Stimulated activated CD4-positive, alpha-beta T cell treated with anti-CD3 and anti-CD28 coated beads, Interleukin-15, amount 100 ng/mL, for 24 hours (primary cell): ENCODE results near the gene MICU1.
"Not testable (repeated sequence)": the region's sequence is repeated elsewhere in the genome, so short reads cannot be mapped to it uniquely, and the experiment has no call there.

Source experiments
- DNase-seq: peaks from one replicate; pipeline ENCODE4 v3.0.0-alpha.2; 2020

The MICU1 gene, protein sequence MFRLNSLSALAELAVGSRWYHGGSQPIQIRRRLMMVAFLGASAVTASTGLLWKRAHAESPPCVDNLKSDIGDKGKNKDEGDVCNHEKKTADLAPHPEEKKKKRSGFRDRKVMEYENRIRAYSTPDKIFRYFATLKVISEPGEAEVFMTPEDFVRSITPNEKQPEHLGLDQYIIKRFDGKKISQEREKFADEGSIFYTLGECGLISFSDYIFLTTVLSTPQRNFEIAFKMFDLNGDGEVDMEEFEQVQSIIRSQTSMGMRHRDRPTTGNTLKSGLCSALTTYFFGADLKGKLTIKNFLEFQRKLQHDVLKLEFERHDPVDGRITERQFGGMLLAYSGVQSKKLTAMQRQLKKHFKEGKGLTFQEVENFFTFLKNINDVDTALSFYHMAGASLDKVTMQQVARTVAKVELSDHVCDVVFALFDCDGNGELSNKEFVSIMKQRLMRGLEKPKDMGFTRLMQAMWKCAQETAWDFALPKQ

GRCh38 chr10:72625608-72626443 lies at the start of gene MICU1:
TSS of gene MICU1 (minus strand) at chr10:72626079. CDS start at chr10:72566793, 59,286 bp downstream.
- DNase-seq, result peak; percentile 98

- DNase-seq, result not testable (repeated sequence)
Observed at GRCh38 chr10:72674174-72674573, 48.3 kb upstream of the MICU1 start.

DNA sequence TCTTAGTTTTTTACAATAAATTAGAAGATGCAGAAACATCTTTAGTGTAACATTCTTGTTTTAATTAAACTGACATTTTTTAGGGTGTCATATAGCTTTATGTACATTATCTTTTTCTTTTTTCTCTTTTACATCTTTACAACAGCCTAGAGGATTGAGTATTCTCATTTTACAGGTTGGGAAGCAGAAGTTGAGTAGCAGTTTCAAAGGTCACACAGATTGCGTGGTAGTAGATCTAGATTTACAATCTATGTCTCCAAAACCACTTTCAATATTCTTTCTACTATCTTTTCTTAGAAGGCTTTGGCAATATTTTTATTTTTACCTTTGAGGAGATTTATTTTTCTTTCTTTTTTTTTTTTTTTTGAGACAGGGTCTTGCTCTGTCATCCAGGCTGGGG lies 47.4 kb upstream of the MICU1 start:
- DNase-seq, result no peak

DNA sequence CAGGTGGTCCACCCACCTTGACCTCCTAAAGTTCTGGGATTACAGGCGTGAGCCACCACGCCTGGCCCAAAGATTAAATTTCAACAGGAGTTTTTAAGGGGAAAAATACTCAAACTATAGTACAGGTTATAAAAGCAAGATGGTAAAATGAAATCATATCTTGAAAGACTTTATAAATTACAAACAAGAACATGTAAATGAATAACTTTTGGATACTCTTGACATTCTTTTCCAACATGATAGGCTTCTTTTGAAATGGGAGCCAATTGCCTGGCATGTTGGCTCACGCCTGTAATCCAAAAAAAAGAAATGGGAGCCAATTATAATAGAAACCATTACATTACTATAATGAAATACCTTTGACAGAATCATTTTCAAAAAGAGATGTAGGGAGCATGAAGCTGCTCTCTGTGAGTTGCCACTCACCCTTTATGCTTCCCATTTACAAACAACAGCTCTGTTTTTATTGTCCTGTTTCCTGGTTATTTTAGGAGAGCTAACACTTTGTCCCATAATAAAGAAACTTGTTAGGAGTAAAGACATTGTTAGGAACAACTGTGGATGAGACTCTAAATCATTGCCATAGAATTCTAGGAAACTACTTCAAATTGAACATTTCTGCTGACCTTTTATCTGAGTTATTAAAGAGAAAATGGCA lies 41.5 kb upstream of the MICU1 start:
- DNase-seq, result no peak

- DNase-seq, result no peak
Observed at GRCh38 chr10:72665925-72666324, 40.0 kb upstream of the MICU1 start.

- no peak for DNase-seq
Observed at GRCh38 chr10:72663971-72664370, 38.1 kb upstream of the MICU1 start.

DNA sequence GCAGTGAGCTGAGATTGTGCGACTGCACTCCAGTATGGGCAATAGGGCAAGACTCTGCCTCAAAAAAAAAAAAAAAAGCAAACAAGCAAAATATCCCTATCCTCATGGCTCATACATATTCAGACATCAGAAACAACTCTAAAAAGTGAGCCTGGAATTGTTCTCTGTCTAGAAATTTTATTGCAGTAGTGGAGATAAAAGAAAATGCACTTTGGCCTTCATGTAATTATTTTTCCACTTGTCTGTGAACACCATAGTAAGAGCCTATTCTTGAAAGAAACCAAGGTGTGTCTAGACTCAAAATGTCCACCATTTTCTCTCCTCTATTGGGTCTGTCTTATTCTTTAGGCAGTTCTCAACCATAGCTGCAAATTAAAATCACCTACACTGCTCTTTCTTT lies 35.6 kb upstream of the MICU1 start:
- DNase-seq, result no peak

DNA sequence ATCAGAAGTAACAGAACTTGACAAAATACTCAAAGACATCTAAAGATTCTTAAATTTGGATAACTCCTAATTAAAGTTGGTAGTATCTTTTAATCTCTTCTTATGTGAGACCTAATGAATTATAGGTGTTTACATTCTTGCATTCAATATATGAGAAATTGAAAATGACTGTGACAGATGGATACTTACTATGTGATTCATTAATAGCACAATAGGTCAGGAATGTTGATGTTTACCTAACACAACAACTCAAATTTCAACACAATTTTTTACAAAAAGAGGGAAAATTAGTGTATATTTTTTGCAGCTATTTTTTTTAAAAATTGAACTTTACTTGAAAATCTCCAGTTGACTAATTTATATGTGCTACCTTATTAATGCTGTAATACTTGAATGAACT lies 34.3 kb upstream of the MICU1 start:
- no peak for DNase-seq

DNA sequence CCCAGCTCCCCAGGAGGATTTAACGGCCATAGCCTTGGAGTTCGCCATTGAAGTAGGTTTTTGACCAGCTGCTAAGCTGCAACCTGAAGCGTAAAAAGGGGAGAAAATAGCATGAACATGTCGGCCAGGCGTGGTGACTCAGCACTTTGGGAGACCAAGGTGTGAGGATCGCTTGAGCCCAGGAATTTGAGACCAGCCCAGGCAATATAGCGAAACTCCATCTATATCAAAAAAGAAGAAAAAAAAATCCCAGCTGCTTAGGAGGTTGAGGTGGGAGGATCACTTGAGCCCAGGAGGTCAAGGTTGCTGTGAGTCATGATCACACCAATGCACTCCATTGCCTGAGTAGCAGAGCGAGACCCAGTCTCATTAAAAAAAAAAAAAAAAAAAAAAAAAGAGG lies 33.8 kb upstream of the MICU1 start:
- no peak for DNase-seq

GRCh38 chr10:72658696-72659400 lies 33.0 kb upstream of the MICU1 start:
- no peak for DNase-seq

DNA sequence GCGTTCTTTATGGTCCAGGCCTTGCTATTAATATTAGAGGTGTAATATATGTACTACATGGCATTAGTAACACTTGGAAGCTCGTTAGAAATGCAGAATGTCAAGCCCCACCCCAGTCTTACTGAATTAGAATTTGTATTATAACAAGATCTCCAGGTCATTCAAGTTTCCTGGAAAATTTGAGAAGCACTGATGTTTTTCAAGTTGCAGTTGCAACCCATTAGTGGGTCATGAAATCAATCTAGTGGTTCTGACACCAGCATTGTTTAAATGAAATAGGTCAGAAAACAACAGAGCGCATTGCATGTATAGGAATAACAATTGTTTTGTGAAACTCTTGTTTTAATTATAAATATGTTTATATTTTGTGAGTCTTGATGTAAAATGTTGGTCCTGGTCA lies 28.8 kb upstream of the MICU1 start:
- no peak for DNase-seq

- DNase-seq, result no peak
Observed at GRCh38 chr10:72653383-72654096, 27.7 kb upstream of the MICU1 start.

DNA sequence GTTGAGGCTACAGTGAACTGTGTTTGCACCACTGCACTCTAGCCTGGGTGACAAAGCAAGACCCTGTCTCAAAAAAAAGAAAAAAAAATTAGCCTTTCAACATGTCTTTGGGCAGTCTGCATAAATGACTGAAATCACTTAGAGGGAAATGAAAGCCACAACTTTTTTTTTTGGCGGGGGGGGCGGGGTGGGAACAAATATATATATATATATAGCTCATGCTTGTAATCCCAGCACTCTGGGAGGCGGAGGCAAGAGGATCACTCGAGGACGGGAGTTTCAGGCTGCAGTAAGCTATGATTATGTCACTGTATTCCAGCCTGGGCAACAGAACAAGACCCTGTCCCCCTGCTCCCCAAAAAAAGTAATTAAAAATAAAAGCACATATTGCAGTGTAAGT lies 23.4 kb upstream of the MICU1 start:
- DNase-seq, result no peak

GRCh38 chr10:72648301-72648700 lies 22.4 kb upstream of the MICU1 start:
- no peak for DNase-seq

GRCh38 chr10:72646971-72647370 lies 21.1 kb upstream of the MICU1 start:
- DNase-seq, result not testable (repeated sequence)

DNA sequence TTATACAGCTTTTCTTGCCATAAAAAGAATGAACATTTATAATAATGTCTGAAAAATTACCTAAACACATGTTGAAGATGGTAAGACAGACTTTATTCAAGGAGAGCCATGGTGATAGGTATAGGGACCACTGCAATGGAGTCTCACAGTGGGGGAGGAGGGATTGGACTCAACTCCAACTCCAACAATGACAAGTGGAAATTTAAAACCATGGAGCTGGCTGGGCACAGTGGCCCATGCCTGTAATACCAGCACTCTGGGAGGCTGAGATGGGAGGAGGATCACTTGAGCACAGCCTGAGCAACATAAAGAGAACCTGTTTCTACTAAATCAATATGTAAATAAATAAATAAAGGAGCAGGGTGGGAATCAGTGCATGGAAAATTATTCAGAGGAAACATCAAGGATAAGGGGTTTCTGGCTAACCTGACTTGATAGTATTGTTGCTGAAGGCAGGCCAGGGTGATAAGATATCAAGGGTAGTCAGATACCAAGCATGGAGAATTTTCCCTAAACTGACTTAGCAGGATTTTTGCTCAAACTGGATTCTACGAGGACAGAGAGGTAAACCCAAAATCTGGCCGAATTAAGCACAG lies 19.5 kb upstream of the MICU1 start:
- no peak for DNase-seq

DNA sequence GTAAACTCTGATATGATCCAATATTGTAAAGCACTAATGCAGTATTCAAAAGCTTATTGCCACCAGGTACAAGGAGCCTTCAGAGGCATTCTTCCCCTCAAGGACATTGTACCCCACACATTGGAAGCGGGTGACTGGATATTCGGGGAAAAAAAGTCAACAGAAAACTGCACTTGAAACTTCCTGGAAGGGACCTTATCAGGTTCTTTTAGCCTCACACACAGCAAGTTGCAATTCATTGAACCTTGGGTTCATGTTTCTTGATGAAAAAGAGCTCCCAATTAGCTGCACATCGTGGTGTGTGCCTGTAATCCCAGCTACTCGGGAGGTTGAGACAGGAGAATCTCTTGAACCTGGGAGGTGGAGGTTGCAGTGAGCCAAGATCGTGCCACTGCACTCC lies 16.4 kb upstream of the MICU1 start:
- no peak for DNase-seq

GRCh38 chr10:72639441-72639873 lies 13.6 kb upstream of the MICU1 start:
- no peak for DNase-seq

GRCh38 chr10:72638586-72639440 lies 12.9 kb upstream of the MICU1 start:
- no peak for DNase-seq

DNA sequence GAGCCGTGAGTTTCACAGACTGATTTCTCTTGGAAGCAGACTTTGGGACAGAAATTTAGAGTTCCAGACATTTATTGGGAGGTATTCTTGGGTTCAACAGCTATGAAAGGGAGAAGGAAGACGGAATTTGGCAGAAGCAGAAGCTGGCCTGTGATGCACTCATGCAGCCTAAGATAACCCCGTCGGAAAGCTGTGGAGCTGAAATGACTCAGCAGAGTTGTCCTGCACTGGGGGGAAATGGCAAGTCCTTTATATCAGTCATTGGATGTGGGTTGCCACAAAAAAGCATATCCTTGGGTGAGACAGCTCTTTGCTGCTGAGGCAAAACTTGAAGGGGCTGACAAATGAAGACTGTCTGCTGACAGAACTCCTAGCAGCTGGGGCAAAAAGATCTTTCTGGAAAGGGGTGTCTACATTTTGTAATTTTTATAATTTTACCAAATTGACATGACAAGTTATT lies 11.5 kb upstream of the MICU1 start:
- DNase-seq, result peak; percentile 43

- DNase-seq, result no peak
Observed at GRCh38 chr10:72630144-72630543, 4.3 kb upstream of the MICU1 start.
